ENCODE measurements around the gene PATL2.
"Not testable (repeated sequence)": the region's sequence is repeated elsewhere in the genome, so short reads cannot be mapped to it uniquely, and the experiment has no call there.

Gene PATL2

DNA sequence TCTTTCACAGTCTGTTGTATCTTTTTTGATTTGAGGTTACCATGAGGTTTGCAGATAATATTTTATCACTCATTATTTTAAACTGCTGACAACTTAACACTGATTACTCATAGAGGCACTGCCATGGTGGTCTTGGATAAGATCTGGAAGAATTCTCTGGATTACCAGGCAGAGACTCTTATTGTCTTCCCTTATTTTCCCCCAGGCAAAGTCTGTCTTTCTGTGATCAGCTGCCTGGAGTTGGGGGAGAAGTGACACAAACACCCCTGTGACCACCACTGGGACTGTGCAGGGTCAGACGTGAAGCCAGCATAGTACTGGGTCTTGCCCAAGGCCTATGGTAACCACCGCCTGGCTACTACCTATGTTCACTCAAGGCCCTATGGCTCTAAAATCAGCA, 4.7 kb downstream of the PATL2 start:
- H3K4me3 ChIP-seq (ENCODE audit: low read depth, low read length): no peak overlapping the region
- H3K27ac ChIP-seq (ENCODE audit: low read depth, low read length): no peak overlapping the region
- H3K36me3 ChIP-seq (ENCODE audit: control insufficient read depth, insufficient read depth, low read length): no peaks in the 10 kb centered on the region
- H3K27me3 ChIP-seq (ENCODE audit: control insufficient read depth, insufficient read depth, low read length): no peaks in the 10 kb centered on the region
- peaks cover 5% of the 10 kb centered on the region; the same call in 1 of the 2 replicates for H3K9me3 ChIP-seq (ENCODE audit: control insufficient read depth, insufficient read depth, low read depth, low read length)
- H3K4me1 ChIP-seq (ENCODE audit: control insufficient read depth, insufficient read depth, low read length): no peaks in the 10 kb centered on the region
- no peak overlapping the region for H3K9ac ChIP-seq (ENCODE audit: low read length)

- no peaks in the 10 kb centered on the region for H3K36me3 ChIP-seq (ENCODE audit: control insufficient read depth, insufficient read depth, low read length)
- H3K27me3 ChIP-seq (ENCODE audit: control insufficient read depth, insufficient read depth, low read length): no peaks in the 10 kb centered on the region
- H3K9ac ChIP-seq (ENCODE audit: low read length): no peak overlapping the region
- H3K9me3 ChIP-seq (ENCODE audit: control insufficient read depth, insufficient read depth, low read depth, low read length): peaks cover 5% of the 10 kb centered on the region; the same call in 1 of the 2 replicates
- no peak overlapping the region for H3K4me3 ChIP-seq (ENCODE audit: low read depth, low read length)
- H3K27ac ChIP-seq (ENCODE audit: low read depth, low read length): no peak overlapping the region
- H3K4me1 ChIP-seq (ENCODE audit: control insufficient read depth, insufficient read depth, low read length): no peaks in the 10 kb centered on the region
Measured at GRCh38 chr15:44705986-44706385, 5.1 kb downstream of the PATL2 start.

- H3K27me3 ChIP-seq (ENCODE audit: control insufficient read depth, insufficient read depth, low read length); H3K4me1 ChIP-seq (ENCODE audit: control insufficient read depth, insufficient read depth, low read length); H3K9ac ChIP-seq (ENCODE audit: low read length); H3K4me3 ChIP-seq (ENCODE audit: low read depth, low read length); H3K36me3 ChIP-seq (ENCODE audit: control insufficient read depth, insufficient read depth, low read length); H3K9me3 ChIP-seq (ENCODE audit: control insufficient read depth, insufficient read depth, low read depth, low read length); H3K27ac ChIP-seq (ENCODE audit: low read depth, low read length): not testable (repeated sequence)
Measured at GRCh38 chr15:44700676-44701075, 10.4 kb downstream of the PATL2 start.

DNA sequence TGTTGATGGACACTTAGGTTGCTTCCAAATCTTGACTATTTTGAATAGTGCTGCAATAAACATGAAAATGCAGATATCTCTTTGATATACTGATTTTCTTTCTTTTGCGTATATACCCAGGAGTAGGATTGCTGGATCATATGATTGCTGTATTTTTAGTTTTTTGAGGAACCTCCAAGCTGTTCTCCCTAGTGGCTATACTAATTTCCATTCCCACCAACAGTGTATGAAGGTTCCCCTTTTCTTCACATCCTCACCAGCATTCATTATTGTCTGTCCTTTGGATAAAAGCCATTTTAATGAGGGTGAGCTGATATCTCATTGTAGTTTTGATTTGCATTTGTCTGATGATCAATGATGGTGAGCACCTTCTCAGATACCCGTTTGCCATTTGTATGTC, 12.5 kb downstream of the PATL2 start:
- H3K4me3 ChIP-seq (ENCODE audit: low read depth, low read length): no peak overlapping the region
- no peaks in the 10 kb centered on the region for H3K27me3 ChIP-seq (ENCODE audit: control insufficient read depth, insufficient read depth, low read length)
- no peak overlapping the region for H3K9ac ChIP-seq (ENCODE audit: low read length)
- H3K4me1 ChIP-seq (ENCODE audit: control insufficient read depth, insufficient read depth, low read length): 0 out of 2 replicates have a peak, but pooled peaks cover 3% of the 10 kb centered on the region
- H3K27ac ChIP-seq (ENCODE audit: low read depth, low read length): no peak overlapping the region
- peaks cover 5% of the 10 kb centered on the region; the same call in 1 of the 2 replicates for H3K9me3 ChIP-seq (ENCODE audit: control insufficient read depth, insufficient read depth, low read depth, low read length)
- H3K36me3 ChIP-seq (ENCODE audit: control insufficient read depth, insufficient read depth, low read length): no peaks in the 10 kb centered on the region

DNA sequence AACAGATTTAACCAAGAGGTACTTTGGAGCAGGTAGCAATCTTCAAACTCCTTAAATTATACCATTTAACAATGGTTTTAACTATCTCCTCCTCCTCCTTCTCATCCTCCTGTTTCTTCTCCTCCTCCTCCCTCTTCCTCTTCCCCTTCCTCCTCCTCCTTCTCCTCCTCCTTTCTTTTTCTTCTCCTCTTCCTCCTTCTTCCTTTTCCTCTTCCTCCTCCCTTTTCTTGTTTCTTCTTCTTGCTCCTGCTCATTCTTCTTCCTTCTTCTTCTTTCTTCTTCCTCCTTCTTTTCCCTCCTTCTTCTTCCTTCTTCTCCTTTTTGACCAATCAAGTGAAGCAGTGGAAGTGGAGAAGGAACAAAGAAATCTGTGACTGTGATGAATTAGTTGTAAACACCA, 14.1 kb downstream of the PATL2 start:
- no peak overlapping the region for H3K27ac ChIP-seq (ENCODE audit: low read depth, low read length)
- H3K9me3 ChIP-seq (ENCODE audit: control insufficient read depth, insufficient read depth, low read depth, low read length): peaks cover 4% of the 10 kb centered on the region; the same call in 1 of the 2 replicates
- no peak overlapping the region for H3K9ac ChIP-seq (ENCODE audit: low read length)
- H3K36me3 ChIP-seq (ENCODE audit: control insufficient read depth, insufficient read depth, low read length): no peaks in the 10 kb centered on the region
- no peak overlapping the region for H3K4me3 ChIP-seq (ENCODE audit: low read depth, low read length)
- H3K4me1 ChIP-seq (ENCODE audit: control insufficient read depth, insufficient read depth, low read length): 0 out of 2 replicates have a peak, but pooled peaks cover 3% of the 10 kb centered on the region
- H3K27me3 ChIP-seq (ENCODE audit: control insufficient read depth, insufficient read depth, low read length): no peaks in the 10 kb centered on the region

GRCh38 chr15:44695294-44695693, 15.8 kb downstream of the PATL2 start:
- no peak overlapping the region for H3K9ac ChIP-seq (ENCODE audit: low read length)
- no peak overlapping the region for H3K27ac ChIP-seq (ENCODE audit: low read depth, low read length)
- H3K27me3 ChIP-seq (ENCODE audit: control insufficient read depth, insufficient read depth, low read length): no peaks in the 10 kb centered on the region
- H3K4me3 ChIP-seq (ENCODE audit: low read depth, low read length): no peak overlapping the region
- no peaks in the 10 kb centered on the region for H3K9me3 ChIP-seq (ENCODE audit: control insufficient read depth, insufficient read depth, low read depth, low read length)
- no peaks in the 10 kb centered on the region for H3K36me3 ChIP-seq (ENCODE audit: control insufficient read depth, insufficient read depth, low read length)
- H3K4me1 ChIP-seq (ENCODE audit: control insufficient read depth, insufficient read depth, low read length): 0 out of 2 replicates have a peak, but pooled peaks cover 3% of the 10 kb centered on the region

- no peak overlapping the region for H3K4me3 ChIP-seq (ENCODE audit: low read depth, low read length)
- 0 out of 2 replicates have a peak, but pooled peaks cover 3% of the 10 kb centered on the region for H3K4me1 ChIP-seq (ENCODE audit: control insufficient read depth, insufficient read depth, low read length)
- no peak overlapping the region for H3K27ac ChIP-seq (ENCODE audit: low read depth, low read length)
- no peaks in the 10 kb centered on the region for H3K9me3 ChIP-seq (ENCODE audit: control insufficient read depth, insufficient read depth, low read depth, low read length)
- no peaks in the 10 kb centered on the region for H3K36me3 ChIP-seq (ENCODE audit: control insufficient read depth, insufficient read depth, low read length)
- H3K27me3 ChIP-seq (ENCODE audit: control insufficient read depth, insufficient read depth, low read length): no peaks in the 10 kb centered on the region
- H3K9ac ChIP-seq (ENCODE audit: low read length): no peak overlapping the region
Measured at GRCh38 chr15:44694416-44694815, 16.7 kb downstream of the PATL2 start.

DNA sequence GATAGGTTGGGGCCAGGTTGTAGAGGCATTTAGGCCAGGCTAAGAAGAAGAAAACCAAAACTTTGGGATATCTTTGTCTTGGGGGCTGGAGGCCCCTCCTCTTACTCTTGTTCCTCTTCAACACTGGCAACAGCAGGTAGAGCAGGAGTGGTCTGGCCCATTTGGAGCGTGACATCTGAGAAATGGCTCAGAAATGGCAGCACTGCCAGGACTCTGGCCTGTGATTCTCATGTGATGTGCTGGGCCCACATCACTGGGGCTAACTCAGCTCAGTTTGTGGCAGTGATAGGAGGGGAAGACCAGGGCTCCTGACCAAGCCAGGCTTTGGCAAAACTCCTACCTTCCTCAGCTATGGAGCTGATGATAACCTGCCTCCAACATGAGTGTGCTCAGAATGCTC, 18.5 kb downstream of the PATL2 start:
- Histone ChIP-seq H3K9ac (ENCODE audit: low read length) (no peak overlapping the region), H3K27ac (ENCODE audit: low read depth, low read length) (no peak overlapping the region), H3K4me1 (ENCODE audit: control insufficient read depth, insufficient read depth, low read length) (0 out of 2 replicates have a peak, but pooled peaks cover 3% of the 10 kb centered on the region), H3K4me3 (ENCODE audit: low read depth, low read length) (no peak overlapping the region), H3K36me3 (ENCODE audit: control insufficient read depth, insufficient read depth, low read length) (no peaks in the 10 kb centered on the region), H3K9me3 (ENCODE audit: control insufficient read depth, insufficient read depth, low read depth, low read length) (no peaks in the 10 kb centered on the region), H3K27me3 (ENCODE audit: control insufficient read depth, insufficient read depth, low read length) (no peaks in the 10 kb centered on the region)

GRCh38 chr15:44690245-44690644, 20.9 kb downstream of the PATL2 start:
- H3K27me3 ChIP-seq (ENCODE audit: control insufficient read depth, insufficient read depth, low read length); H3K27ac ChIP-seq (ENCODE audit: low read depth, low read length); H3K4me1 ChIP-seq (ENCODE audit: control insufficient read depth, insufficient read depth, low read length); H3K9ac ChIP-seq (ENCODE audit: low read length); H3K9me3 ChIP-seq (ENCODE audit: control insufficient read depth, insufficient read depth, low read depth, low read length); H3K4me3 ChIP-seq (ENCODE audit: low read depth, low read length); H3K36me3 ChIP-seq (ENCODE audit: control insufficient read depth, insufficient read depth, low read length): not testable (repeated sequence)

DNA sequence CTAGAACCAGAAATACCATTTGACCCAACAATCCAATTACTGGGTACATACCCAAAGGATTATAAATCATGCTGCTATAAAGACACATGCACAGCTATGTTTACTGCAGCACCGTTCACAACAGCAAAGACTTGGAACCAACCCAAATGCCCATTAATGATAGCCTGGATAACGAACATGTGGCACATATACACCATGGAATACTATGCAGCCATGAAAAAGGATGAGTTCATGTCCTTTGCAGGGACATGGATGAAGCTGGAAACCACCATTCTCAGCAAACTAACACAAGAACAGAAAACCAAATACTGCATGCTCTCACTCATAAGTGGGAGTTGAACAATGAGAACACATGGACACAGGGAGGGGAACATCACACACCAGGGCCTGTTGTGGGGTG, 21.8 kb downstream of the PATL2 start:
- not testable (repeated sequence) for H3K27me3 ChIP-seq (ENCODE audit: control insufficient read depth, insufficient read depth, low read length); H3K9me3 ChIP-seq (ENCODE audit: control insufficient read depth, insufficient read depth, low read depth, low read length); H3K4me1 ChIP-seq (ENCODE audit: control insufficient read depth, insufficient read depth, low read length); H3K27ac ChIP-seq (ENCODE audit: low read depth, low read length); H3K9ac ChIP-seq (ENCODE audit: low read length); H3K4me3 ChIP-seq (ENCODE audit: low read depth, low read length); H3K36me3 ChIP-seq (ENCODE audit: control insufficient read depth, insufficient read depth, low read length)

GRCh38 chr15:44682809-44683682, 28.1 kb downstream of the PATL2 start:
- not testable (repeated sequence) for H3K27me3 ChIP-seq (ENCODE audit: control insufficient read depth, insufficient read depth, low read length); H3K36me3 ChIP-seq (ENCODE audit: control insufficient read depth, insufficient read depth, low read length); H3K9me3 ChIP-seq (ENCODE audit: control insufficient read depth, insufficient read depth, low read depth, low read length)
- Histone ChIP-seq H3K4me1 (ENCODE audit: control insufficient read depth, insufficient read depth, low read length) (peaks cover 20% of the 10 kb centered on the region), H3K4me3 (ENCODE audit: low read depth, low read length) (peak overlapping the region; percentile 1), H3K9ac (ENCODE audit: low read length) (peak overlapping the region; percentile 26), H3K27ac (ENCODE audit: low read depth, low read length) (peak overlapping the region; percentile 11; the same call in 1 of the 2 replicates)

Data from HUES6 (cell line).